ENCODE data around the gene TNS3. TPM values are rescaled to one million over a fixed set of nuclear protein-coding genes. Genes with fewer than 3 reads are reported as not detected.

The TNS3 gene
- polyA plus RNA-seq, 1 of the 3 experiments (the other 2 are of a cell fraction), result 72.3 TPM

DNA sequence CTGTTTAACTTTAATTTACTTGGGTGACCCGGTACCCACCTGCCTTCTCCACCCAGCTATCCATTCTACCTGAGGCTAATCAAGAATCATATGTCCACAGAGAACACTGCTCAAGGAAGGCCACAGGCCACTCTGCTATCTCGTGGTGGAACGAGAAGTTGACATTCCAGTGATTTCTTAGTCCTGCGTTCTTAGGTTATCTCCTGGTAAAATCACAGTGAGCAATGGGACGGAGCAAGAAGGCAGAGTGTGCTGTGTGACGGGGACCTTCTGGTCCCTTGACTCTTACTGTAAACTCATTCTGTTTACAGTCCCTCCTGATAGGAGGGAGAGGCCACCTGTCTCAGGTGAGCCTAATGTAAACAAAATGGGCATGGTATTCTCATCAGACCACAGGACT, 256.6 kb downstream of the TNS3 start:
- no peak overlapping the region for H3K27ac ChIP-seq (ENCODE audit: low read depth in 2 of 2, low read length in 1 of 2)
- CTCF ChIA-PET, result interaction anchor here (0.5 to 4.0 kb wide), 7 partner anchors 10 to 1467 kb away, joined by 3 to 21 read pairs (median 3); no protein-coding TSS in a partner anchor

DNA sequence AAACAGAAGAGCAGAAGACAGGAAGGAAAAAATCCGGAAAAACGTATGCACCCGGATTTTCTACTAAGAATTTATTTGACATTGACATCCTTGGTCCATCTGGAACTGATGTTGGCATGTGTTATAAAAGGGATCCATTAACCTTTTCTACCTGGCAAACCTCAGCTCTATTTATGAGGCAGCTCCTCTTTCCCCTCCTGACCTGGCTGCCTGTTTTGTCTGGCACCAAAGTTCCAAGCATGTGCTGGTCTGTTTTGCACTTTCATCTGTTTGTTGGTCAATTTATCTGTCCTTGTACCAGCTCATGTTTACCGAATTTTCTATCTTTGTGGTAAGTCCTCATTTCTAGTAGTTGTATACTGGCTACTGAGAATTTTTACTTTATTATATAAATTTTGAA, 258.0 kb downstream of the TNS3 start:
- 0 out of 2 replicates have a peak, but pooled peaks cover 3% of the 10 kb centered on the region for H3K79me2 ChIP-seq (ENCODE audit: insufficient read depth)
- no peak overlapping the region for H3K27ac ChIP-seq (ENCODE audit: low read depth in 2 of 2, low read length in 1 of 2)
- peaks cover 16% of the 10 kb centered on the region for H3F3A ChIP-seq (replicated peaks; ENCODE audit: insufficient read depth)
- H3K9ac ChIP-seq, result no peak overlapping the region
- ChIA-PET CTCF (interaction anchor here (4.0 kb wide), 1 partner anchor 57 kb away, joined by 21 read pairs; no protein-coding TSS in a partner anchor), POLR2A (no interaction called here)
- DNase-seq, result no peak
- no peaks in the 10 kb centered on the region for H3K27me3 ChIP-seq (ENCODE audit: insufficient read depth)
- TF ChIP-seq RAD21 (IDR thresholded peaks at IDR 0.05; ENCODE audit: low read length) (no peak), MEF2A (IDR thresholded peaks at IDR 0.05; ENCODE audit: borderline replicate concordance, low read depth) (no peak), GATA2 (CRISPR knock-in tag; IDR thresholded peaks at IDR 0.05) (no peak), FOXM1 (IDR thresholded peaks at IDR 0.05; ENCODE audit: low read depth) (no peak), EZH2phosphoT487 (IDR thresholded peaks at IDR 0.05; ENCODE audit: borderline replicate concordance, low read depth) (no peak), POLR2AphosphoS5 (IDR thresholded peaks at IDR 0.05; ENCODE audit: low read depth, low read length) (no peak), EP300 (IDR thresholded peaks at IDR 0.05; ENCODE audit: borderline replicate concordance in 1 of 2, low read depth in 1 of 2, low read length in 1 of 2) (no peak), TAF1 (IDR thresholded peaks at IDR 0.05; ENCODE audit: borderline replicate concordance, low read depth, low read length) (no peak), NRF1 (IDR thresholded peaks at IDR 0.05; ENCODE audit: low read depth, low read length) (no peak), RFX5 (IDR thresholded peaks at IDR 0.05; ENCODE audit: low read length) (no peak), JUND (IDR thresholded peaks at IDR 0.05) (no peak), FOXJ3 (CRISPR knock-in tag; IDR thresholded peaks at IDR 0.05) (no peak), FOSL2 (IDR thresholded peaks at IDR 0.05; ENCODE audit: borderline replicate concordance, low read depth) (no peak), SMC3 (IDR thresholded peaks at IDR 0.05; ENCODE audit: low read depth, low read length) (no peak)
- TF ChIP-seq, protein P1, sequence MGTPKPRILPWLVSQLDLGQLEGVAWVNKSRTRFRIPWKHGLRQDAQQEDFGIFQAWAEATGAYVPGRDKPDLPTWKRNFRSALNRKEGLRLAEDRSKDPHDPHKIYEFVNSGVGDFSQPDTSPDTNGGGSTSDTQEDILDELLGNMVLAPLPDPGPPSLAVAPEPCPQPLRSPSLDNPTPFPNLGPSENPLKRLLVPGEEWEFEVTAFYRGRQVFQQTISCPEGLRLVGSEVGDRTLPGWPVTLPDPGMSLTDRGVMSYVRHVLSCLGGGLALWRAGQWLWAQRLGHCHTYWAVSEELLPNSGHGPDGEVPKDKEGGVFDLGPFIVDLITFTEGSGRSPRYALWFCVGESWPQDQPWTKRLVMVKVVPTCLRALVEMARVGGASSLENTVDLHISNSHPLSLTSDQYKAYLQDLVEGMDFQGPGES (IDR thresholded peaks at IDR 0.05; ENCODE audit: low read depth, low read length), result no peak
- TF ChIP-seq, protein P2, sequence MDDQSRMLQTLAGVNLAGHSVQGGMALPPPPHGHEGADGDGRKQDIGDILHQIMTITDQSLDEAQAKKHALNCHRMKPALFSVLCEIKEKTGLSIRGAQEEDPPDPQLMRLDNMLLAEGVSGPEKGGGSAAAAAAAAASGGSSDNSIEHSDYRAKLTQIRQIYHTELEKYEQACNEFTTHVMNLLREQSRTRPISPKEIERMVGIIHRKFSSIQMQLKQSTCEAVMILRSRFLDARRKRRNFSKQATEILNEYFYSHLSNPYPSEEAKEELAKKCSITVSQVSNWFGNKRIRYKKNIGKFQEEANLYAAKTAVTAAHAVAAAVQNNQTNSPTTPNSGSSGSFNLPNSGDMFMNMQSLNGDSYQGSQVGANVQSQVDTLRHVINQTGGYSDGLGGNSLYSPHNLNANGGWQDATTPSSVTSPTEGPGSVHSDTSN (IDR thresholded peaks at IDR 0.05), result no peak
- peaks cover 29% of the 10 kb centered on the region in 2 experiments for H3K4me1 ChIP-seq (ENCODE audit: control insufficient read depth in 1 of 2, insufficient read depth in 2 of 2, low read depth in 1 of 2, low read length in 1 of 2)
- H3K4me3 ChIP-seq (ENCODE audit: low read depth in 2 of 2, low read length in 1 of 2), result no peak overlapping the region
- 81% methylated on average over 4 of the region's 4 CpGs for WGBS (ENCODE audit: low lambda C conversion rate)
- H2AFZ ChIP-seq (ENCODE audit: low read depth), result no peak overlapping the region
- H4K20me1 ChIP-seq (ENCODE audit: insufficient read depth), result no peaks in the 10 kb centered on the region; the same call in 1 of the 2 replicates
- no peaks in the 10 kb centered on the region for H3K9me2 ChIP-seq
- H3K4me2 ChIP-seq, result no peak overlapping the region
- H3K36me3 ChIP-seq (replicated peaks in 1 of 2; ENCODE audit: control insufficient read depth in 1 of 2, insufficient read depth in 2 of 2, low read length in 1 of 2), result peaks cover 37 to 44% of the 10 kb centered on the region in 2 experiments
- H3K9me3 ChIP-seq, result no peaks in the 10 kb centered on the region

More for the DNA sequence above, 256.6 kb downstream of the TNS3 start:
- Histone ChIP-seq H3K4me2 (no peak overlapping the region), H2AFZ (ENCODE audit: low read depth) (no peak overlapping the region), H3K36me3 (replicated peaks in 1 of 2; ENCODE audit: control insufficient read depth in 1 of 2, insufficient read depth in 2 of 2, low read length in 1 of 2) (peaks cover 24 to 41% of the 10 kb centered on the region in 2 experiments), H3K9me3 (no peaks in the 10 kb centered on the region), H3K27me3 (ENCODE audit: insufficient read depth) (no peaks in the 10 kb centered on the region), H4K20me1 (ENCODE audit: insufficient read depth) (no peaks in the 10 kb centered on the region; the same call in 1 of the 2 replicates), H3F3A (replicated peaks; ENCODE audit: insufficient read depth) (peaks cover 16% of the 10 kb centered on the region), H3K79me2 (ENCODE audit: insufficient read depth) (0 out of 2 replicates have a peak, but pooled peaks cover 3% of the 10 kb centered on the region), H3K4me3 (ENCODE audit: low read depth in 2 of 2, low read length in 1 of 2) (no peak overlapping the region), H3K9ac (no peak overlapping the region), H3K9me2 (no peaks in the 10 kb centered on the region), H3K4me1 (ENCODE audit: control insufficient read depth in 1 of 2, insufficient read depth in 2 of 2, low read depth in 1 of 2, low read length in 1 of 2) (peaks cover 29 to 36% of the 10 kb centered on the region in 2 experiments)
- TF ChIP-seq RCOR1 (IDR thresholded peaks at IDR 0.05; ENCODE audit: low read length) (no peak), RAD21 (IDR thresholded peaks at IDR 0.05; ENCODE audit: low read length) (no peak), FOXM1 (IDR thresholded peaks at IDR 0.05; ENCODE audit: low read depth) (no peak)
- no peak for DNase-seq
- POLR2A ChIA-PET, result interaction anchor here (1.1 kb wide), 1 partner anchor 40 kb away, joined by 3 read pairs; no protein-coding TSS in a partner anchor
- 100% methylated on average over 6 of the region's 6 CpGs for WGBS (ENCODE audit: low lambda C conversion rate)

Measured in SK-N-SH (cell line).